Stimulated activated CD8-positive, alpha-beta memory T cell treated with anti-CD3 and anti-CD28 coated beads, Interleukin-7, amount 100 ng/mL, for 4 hours (primary cell): Measurements from ENCODE around the gene SSBP3.

Experiments used
- DNase-seq, 2 donors: peaks; one replicate each; pipeline ENCODE4 v3.0.0-alpha.2; 2020; ENCODE audit warnings: low read depth in 2 of 2

SSBP3 gene

DNA sequence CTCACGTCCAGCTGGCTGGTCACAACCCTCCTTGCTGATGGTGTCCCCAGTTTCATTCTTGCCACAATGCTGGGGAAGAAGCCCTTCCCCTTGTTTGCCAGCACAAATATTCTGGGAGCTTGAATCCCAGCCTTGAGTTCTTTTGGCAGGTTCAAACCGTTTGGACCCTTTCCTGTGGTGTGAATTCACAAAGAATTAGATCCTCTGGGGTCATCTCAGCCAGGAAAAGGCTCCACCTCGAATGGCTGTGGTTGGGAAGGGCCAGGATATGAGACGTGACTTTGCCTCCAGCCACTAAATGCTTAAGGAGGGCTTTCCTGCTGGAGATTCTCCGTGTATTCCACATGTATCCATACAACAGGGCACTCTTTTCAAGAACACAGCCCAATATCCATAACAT lies 139.3 kb downstream of the SSBP3 start:
- no peak for DNase-seq

- DNase-seq, result no peak
These were observed 140.0 kb downstream of the SSBP3 start for GRCh38 chr1:54266195-54266594.

DNA sequence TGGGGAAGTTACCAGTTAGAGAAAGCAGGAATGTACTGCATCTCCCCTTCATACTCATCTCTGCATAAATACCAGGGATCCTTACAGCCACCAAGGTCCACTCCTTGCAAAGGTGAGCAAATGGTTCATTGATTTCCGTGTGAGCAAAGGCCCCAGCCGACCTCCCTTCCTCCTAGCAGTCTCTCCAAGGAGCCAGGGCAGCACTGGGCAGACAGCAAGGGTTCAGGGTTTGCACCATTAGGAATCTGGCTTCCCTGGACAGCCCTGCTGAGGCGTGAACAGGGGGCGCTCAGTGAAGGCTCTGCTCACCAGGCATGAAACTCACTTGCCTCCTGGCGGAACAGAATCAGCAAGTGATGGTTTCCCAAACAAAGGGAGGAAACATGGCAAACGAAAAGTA lies 140.5 kb downstream of the SSBP3 start:
- DNase-seq, result no peak

GRCh38 chr1:54265126-54265525 lies 141.1 kb downstream of the SSBP3 start:
- DNase-seq, result no peak

DNA sequence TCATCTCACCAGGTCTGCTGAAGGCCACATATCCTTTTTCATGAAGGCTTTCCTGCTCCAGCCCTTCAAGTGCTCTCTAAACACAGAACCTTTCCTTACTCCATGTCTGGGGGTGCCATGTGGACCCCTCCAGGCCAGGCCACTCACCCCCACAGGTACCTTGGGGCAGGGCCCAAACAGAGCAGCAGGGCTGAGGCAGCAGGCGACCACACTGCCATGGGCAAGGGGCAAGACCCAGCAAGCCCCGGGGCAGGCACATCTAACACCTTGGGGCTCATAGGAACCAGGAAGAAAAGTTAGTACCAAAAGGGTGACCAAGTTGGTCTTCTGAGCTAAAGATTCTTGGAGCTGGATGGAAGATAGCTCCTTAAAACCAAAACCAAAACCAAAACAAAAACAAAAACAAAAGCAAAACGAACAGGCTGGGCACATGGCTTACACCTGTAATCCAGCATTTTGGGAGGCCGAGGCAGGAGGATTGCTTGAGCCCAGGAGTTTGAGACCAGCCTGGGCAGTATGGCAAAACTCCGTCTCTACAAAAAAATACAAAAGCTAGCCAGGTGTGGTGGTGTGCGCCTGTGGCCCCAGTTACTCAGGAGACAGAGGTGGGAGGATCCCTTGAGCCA lies 142.5 kb downstream of the SSBP3 start:
- DNase-seq, result no peak

GRCh38 chr1:54262244-54262643 lies 143.9 kb downstream of the SSBP3 start:
- no peak for DNase-seq

DNA sequence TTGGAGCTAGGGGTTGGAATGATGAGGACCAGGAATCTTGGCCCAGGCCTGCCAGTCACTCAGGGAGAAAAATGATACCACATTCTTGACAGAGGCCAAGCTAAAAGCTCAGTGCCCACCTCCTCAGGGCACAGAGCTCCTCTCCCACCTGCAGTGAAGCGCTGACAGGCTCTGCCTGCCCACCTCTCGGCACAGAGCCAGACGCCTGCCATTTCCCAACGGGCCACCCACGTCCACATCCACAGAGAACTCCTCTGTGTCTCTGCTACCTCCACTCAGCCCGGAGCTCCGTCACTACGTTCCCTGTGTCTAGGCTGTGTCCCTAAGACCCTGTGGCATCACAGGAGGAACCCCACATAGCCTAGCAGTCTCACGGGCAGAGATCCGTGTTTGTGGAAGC lies 145.4 kb downstream of the SSBP3 start:
- DNase-seq, result no peak

DNA sequence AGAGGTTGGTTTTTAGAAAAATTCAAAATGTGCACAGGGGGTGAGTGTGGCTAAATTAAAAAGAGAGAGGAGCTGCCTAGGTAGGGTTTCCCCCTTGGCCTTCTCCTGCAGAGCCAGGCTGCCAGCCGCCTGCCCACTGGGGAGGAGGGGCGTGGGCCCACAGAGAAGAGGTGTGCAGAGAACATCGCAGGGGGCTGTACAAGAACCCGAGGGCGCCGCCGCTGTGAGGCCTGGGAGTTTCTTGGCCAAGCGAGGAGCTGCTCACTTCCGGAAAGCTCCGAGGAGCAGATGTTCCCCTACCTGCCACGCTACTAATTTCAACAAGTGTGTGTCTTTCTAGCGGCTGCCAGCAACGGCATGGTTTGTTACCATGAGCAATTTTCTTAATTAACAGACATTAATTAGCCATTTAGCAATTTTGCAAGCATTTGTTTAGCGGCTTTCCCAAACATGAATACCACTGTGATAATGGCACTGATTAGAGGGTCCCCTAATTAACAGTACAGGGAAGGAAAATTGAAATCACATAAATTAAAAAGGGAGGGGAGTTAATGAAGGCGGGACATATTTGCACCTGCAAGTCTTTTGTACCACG lies 146.6 kb downstream of the SSBP3 start:
- no peak for DNase-seq

- no peak for DNase-seq
These were observed 148.3 kb downstream of the SSBP3 start for GRCh38 chr1:54257876-54258275.

DNA sequence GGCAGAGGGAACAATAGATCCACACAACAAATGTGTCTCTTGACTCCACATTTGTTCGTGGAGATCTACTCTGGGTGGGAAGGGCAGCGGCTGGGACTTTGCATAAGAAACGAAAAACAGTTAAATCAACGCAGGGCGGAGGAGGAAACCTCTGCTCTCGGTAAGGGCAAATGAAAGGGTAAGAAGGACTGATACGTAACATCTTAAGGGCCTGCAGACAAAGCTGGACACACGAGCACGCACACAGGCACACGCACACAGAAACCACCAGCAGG lies 148.9 kb downstream of the SSBP3 start:
- DNase-seq, result no peak

DNA sequence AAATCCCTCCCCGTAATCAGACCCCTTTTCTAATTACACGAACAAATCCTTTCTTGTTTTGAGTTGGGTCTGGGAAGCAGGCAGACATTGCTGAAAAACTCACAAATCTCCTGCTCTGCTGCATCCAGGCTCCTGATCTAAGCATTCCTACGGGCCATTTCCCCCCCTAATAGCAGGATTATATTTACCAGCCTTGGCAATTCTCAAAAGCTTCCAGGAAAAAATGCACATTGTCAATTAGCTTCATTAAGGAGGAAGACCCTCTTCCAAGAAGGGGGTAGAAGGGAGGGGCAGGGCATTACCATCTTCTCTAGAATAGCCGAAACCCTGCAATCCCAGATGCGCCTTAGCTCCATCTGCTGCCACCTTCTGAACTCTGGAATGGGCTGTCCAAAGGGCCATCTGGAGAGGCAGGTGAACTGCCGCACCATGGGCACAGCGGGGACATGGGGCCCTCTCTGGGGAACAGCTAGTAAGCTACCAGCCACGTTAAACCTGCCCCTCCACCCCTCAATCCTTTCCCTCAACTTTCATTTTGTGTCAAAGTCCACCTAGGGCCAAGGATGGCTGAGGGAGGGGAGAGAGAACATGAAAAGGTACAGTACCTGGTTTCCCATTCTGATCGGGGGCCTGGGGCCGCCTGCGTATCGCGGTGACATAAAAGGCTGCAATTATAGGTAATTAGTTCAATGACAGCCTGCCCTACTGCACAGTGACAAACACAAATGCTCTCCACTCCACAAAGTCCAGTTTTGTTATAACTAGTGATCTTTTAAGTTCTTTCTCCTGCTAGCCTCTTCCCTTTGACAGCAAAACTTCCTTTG lies 149.5 kb downstream of the SSBP3 start:
- DNase-seq, result no peak

DNA sequence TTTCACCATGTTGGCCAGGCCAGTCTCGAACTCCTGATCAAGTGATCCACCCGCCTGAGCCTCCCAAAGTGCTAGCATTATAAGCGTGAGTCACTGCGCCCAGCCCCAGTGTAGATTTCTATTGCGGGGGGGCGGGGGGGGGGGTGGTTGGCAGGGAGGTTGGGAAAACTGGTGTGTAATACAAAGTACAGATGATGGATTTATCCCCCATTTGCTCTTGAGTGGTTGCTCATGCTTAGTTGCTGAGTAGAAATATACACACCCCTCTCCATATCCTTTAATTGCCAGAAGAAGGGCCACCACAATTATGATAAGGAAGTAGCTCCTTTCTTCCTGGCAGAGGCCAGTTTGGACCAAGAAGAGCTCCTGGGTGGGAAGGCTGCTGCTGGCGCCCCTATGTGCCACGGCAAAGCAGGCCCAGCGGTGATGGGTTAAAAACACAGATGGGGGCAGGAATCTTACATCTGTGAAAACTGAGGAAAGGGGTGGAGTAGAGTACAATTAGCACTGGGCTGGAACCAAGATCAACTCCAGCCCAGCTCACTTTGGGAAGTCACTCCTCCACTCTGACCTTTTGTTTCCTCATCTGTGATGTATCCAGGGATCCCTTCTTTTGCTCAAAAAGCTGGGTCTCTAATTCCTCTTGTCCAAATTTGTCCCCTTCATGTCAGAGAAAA lies 151.0 kb downstream of the SSBP3 start:
- DNase-seq, result no peak

- no peak for DNase-seq
These were observed 152.1 kb downstream of the SSBP3 start for GRCh38 chr1:54254055-54254454.

GRCh38 chr1:54253480-54253879 lies 152.7 kb downstream of the SSBP3 start:
- no peak for DNase-seq

DNA sequence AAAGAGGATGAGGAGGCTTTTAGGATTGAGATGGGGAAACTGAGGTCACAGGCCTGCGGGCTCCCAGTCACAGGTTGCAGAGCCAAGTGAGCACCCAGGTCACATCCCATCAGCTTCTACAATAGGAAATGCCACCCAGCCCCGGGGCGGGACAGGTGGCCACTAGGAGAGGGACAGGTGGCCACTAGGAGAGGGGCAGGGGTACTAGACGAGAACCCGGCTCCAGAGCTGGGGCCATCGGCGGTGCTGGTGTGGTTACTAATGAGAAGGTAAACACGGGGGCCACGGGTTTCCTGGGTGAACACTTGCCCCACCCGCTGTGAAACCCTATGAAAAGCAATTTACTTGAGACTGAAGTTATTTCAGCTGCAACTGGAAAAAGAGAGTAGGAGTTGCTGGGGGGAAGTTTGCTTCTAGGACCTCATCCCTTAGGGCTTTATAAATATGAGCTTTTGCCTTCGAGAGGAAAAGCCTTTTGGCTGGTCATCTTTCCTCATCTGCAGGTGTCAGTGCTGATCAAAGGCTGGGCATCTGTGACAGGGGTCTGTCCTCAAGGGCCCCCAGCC lies 153.7 kb downstream of the SSBP3 start:
- no peak for DNase-seq

DNA sequence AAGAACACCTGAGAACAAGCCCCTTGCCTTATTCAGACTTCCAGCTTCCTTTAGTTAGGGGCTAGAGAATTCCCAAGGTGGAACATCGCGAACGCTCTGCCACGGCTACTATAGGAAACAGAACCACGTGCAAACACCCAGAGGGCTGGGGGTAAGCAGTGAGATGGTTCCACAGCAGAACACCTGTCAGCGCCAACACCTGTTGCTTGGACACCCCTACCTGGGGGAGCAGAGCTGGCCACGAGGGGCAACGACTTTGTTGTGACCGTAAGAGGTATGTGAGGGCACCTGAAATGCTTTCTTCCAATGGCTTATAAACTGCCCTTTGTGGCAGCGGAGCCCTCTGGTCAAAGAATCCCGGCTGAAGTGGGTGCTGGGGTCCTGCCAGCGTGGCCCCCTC lies 155.5 kb downstream of the SSBP3 start:
- DNase-seq, result no peak

DNA sequence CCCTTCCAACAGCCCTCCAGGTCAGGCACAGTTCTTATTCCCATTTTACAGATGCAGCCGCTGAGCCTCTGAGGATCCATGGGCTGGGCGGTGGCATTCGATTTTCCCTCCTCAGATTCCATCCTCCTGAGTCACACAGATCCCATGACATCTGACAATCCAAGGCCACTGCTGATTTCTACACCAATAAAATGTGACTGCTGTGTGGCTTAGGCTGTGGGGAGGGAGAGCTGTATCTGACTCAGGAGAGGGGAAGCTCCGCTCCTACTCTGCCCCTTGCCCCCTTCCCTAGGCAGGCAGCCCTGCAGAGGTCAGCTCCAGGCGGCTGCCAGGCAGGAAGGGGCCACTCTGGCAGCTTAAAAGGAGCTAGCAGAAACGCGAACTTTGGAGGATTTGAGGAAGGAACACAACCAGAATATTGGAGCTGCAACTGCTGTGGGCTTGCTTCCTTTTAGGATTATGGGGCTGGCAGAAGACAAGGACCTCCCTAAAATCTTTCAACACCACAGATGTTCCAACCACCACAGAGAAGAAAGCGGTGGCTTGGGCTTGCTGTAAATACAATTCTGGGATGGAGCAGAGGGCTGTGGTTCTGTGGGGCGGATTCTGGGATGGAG lies 156.3 kb downstream of the SSBP3 start:
- DNase-seq, result no peak

DNA sequence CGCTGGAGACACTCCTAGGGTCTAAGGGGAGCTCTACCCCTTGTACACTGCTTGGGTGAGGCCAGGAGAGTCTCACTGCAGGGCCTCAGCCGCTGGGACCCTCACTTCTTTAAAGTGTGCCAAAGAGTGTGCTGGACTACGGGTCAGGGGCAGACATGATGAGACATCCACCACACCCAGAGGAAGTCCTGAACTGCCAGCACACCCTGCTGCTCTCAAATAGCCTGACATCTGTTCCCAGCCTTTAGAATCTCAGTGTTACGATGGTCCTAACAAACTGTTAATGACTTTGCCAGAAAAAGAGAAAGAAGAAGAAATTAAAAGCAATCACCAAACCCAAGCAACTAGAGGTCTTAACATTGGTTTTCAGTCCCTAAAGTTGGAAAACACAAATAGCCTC lies 157.2 kb downstream of the SSBP3 start:
- no peak for DNase-seq

DNA sequence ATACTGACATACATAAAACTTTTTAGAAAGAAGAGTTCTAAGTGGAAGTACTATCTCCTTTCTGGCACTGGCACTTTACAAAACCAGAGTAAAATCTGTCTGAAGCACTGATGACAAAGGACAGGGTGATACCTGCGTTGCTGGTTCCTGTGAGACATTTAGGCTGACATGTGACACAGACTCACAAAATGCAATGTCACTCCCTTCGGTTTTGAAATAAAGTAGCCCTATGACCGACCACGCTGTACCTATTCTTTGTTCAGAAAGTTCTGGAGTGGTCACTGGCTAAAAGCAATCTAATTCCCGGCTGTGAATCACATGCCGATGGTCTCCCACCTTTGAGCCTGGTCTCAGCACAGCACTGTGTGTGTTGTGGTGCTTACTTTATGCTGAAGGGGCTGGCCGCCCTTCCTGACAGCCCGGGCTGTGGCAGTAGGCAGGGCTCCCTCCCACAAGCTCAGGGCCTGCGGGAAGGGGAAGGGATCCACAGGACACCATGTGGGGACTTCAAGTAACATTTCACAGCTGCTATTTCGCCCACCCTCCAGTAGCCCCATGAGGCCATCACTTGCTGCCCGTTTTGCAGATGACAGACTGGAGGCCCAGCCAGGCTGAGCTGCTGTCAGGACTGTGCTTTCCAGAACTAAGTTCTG lies 158.2 kb downstream of the SSBP3 start:
- no peak for DNase-seq

DNA sequence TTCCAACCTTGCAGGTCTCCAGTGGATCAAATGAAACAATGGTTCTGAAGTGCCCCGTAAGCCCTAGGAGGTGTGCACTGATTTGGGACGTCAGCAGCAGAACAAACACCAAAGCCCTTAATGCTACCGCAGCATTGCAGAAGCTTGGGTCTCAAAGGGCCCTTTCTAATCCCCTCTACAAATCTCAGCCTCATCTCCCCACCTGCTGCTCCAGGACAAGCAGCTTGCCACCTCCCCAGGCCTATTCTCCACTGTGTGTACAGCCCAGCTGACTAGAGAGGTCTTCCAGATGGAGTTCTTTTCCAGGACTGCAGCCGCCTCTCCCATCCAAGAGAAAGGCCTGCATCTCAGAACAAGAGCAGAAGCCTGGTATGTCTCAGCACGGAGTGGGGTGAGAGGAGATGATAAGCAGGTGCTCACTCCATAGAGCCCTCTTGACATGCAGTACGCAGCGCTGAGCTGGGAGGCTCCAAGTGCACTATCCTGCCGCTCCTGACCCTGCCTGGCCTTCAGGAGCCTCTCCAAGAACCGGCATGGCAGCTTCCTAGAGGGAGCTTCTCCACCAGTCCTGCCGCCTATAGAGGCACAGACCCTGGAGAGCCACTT lies 160.0 kb downstream of the SSBP3 start:
- DNase-seq, result no peak

- no peak for DNase-seq
These were observed 160.7 kb downstream of the SSBP3 start for GRCh38 chr1:54245501-54245900.
